NCI-H82 (cell line): Measurements from ENCODE around the gene SLC17A9.
A peak's percentile ranks its signal among the peaks of the same experiment; 100 is the strongest.

ENCODE experiments used
- DNase-seq: peaks from one replicate; lab custom pipeline; 2025; lab: John Stamatoyannopoulos, UW

Gene SLC17A9

GRCh38 chr20:62968378-62969178, 16.1 kb downstream of the SLC17A9 start:
- DNase-seq: no peak

GRCh38 chr20:62969179-62969760, 16.8 kb downstream of the SLC17A9 start:
- DNase-seq: no peak

DNA sequence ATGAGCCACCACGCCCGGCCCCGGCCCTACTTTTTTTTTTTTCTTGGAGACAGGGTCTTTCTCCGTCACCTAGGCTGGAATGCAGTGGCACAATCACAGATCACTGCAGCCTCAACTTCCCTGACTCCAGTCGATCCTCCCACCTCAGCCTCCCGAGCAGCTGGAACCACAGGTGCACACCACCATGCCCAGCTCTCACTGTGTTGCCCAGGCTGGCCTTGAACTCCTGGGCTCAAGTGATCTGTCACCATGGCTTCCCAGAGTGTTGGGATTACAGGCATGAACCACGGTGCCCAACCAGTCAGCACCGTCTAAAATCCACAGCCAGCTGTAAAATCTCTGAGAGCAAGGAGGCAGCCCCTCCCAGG, 17.4 kb downstream of the SLC17A9 start:
- no peak for DNase-seq

DNA sequence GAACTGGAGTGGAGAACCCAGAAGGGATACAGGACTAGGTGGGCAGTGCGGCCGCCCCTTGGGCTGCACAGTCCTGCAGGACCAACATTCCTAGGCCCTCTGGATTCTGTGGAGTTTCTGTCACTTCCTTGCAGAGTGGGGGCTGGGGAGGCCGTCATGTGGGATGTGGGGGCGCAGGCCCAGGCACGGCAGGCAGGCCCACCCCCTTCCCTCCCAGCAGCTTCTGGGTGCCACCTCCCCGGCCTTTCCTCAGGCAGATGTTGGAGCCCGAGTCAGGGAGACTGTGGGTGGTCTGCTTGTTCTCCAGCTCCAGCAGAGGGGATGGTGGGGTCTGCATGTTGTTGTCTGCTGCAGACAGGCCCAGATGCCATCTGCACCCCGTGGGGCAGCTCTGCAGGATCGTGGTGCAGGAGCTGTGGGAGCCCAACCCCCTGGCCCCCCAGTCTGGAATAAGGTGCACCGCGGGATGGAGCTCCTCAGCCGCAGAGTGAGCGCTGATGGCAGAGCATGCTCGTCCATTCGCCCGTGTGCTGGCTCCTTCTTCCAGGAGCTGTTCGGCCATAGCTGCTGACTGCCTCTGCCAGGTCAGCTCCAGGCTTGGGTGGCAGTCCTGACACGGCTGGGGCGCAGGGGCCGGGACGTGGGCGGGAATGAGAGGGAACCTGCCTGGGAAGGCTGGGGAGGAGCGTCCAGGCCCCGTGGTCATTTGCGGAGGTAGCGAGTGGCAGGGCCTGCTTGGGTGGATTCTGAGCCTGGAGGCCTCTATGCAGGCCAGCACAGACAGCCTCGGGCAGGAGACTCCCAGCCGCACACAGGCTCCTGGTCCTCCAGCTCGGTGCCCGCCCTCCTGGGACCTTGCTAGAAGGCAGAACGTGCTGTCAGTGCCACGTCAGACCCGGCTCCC, 18.1 kb downstream of the SLC17A9 start:
- DNase-seq: no peak

DNA sequence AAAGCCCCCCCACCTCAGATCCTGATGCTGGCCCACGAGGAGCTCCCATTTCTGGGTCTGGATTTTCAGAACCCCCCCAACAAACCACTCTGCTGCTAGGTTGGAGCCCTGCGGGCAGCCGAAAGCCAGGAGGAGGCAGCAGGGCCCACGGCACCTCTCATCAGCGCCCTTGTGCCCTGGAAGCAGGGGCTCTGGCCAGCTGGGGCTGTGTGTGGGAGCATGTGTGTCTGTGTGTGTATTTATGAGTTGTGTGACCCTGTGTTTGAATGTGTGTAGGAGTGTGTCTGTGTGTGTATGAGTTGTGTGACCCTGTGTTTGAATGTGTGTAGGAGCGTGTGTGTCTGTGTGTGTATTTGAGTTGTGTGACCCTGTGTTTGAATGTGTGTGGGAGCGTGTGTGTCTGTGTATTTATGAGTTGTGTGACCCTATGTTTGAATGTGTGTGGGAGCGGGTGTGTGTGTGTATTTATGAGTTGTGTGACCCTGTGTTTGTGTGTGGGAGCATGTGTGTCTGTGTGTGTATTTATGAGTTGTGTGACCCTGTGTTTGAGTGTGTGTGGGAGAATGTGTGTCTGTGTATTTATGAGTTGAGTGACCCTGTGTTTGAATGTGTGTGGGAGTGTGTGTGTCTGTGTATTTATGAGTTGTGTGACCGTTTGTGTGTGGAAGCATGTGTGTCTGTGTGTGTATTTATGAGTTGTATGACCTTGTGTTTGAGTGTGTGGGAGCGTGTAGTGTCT, 18.9 kb downstream of the SLC17A9 start:
- DNase-seq: no peak

DNA sequence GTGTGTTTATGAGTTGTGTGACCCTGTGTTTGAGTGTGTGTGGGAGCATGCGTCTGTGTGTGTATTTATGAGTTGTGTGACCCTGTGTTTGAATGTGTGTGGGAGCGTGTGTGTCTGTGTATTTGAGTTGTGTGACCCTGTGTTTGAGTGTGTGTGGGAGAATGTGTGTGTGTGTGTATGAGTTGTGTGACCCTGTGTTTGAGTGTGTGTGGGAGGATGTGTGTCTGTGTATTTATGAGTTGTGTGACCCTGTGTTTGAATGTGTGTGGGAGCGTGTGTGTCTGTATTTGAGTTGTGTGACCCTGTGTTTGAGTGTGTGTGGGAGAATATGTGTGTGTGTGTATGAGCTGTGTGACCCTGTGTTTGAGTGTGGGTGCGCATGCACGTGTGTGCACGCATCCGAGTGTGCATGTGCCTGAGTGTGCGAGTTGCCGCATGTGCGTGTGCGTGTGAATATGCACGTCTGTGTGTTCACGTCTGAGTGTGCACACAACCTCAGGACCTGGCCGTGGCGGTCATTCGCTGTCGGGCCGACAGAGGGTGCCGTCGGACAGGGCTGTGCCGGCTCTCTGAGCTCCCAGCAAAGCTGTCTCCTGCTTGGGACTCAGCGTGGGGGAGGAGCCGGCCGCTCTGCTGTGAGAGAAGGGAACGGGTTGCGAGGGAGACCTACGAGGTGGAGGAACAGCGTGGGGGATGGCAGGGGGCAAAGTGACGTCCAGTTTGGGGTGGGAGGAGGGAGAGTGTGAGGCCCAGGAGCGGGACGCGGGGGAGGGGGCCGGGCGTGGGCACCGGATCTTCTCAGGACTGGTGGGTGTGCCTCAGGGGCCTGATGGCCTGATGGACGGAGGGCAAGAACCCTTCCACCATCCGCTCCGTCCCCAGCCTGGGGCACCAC, 19.7 kb downstream of the SLC17A9 start:
- DNase-seq: peak; percentile 89

DNA sequence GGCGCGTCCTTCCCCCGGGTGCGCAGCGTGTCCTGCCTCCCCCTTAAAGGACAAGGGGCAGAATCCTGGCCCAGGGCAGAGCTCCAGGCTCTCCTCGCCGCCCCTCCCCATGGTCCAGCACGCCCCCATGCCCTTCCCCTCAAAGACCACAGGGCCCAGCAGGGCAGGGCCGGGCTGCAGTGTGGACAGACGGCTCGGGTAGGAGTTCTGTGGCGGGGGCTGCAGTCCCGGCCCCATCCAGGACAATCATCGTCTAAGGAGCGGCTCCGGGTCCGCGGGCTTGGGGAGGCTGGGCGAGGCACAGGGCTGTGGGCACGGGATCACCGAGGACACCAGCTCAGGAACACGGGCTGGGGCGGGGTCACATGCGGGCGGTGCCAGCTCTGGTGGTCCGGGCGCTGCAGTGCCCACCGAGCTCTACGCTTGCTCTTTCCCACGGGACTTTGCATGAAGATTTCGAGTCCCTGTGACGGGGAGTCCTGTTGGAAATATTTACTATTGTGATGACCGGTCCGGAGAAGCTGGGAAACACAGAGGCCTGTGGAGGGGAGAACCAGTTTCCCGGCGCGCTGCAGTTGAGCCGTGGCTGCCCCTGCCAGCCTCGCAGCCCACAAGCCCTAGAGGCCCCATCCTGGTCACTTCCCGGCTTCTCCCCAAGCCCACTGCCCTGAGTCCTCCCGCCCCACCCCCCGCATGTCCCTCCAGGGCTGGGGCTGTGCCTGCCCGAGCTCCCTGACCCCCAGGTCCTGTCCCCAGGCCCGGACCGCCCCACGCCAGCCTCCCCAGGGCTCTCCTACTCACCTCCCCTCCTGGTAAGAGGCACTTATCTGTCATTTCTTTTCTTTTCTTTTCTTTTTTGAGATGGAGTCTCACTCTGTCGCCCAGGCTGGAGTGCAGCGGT, 20.6 kb downstream of the SLC17A9 start:
- no peak for DNase-seq

DNA sequence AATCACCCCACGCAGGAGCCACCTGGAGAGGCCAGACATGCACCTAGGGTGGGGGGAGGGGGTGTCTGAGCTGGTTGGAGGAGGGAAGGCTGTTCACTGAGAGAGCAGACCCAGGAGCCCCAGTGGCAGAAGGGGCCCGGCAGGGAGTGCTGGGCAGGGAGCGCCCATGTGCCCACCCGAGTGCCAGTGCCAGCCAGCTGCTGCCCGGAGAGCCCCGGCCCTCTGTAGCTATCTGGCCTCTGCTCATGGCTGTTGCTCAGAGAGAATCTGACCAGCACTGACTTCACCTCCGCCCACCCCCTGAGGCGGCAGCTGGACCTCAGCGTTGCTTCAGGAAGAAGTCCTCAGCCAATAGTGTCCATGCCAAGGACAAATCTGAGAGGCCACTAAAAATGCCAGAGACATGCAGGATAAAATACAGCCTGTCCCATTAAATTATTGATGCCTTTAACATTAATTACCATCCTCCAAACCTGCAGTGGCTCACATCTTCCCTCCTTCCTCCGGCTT, 22.8 kb downstream of the SLC17A9 start:
- no peak for DNase-seq

DNA sequence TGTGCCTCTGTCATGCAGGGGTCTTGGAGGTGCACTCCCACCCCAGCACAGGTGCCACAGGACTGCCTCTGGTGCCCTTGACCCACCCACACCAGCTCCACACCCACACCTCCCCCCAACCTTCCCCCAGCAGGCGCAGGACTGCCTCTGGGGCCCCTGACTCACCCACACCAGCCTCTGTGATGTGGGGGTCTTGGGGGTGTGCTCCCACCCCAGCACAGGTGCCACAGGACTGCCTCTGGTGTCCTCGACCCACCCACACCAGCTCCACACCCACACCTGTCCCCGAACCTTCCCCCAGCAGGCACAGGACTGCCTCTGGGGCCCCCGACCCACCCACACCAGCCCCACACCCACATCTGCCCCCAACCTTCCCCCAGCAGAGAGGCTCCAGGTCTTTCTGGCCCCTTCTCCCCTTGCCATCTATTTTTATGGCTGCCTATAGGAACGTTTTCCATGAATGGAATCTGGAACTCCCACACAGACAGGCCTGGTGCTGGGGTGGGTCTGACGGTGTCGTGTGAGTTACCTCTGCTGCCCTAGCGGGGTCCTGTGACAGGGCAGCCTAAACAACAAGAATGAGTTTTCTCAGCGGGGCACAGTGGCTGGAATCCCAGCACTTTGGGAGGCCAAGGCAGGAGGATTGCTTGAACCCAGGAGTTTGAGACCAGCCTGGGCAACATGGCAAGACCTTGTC, 23.5 kb downstream of the SLC17A9 start:
- DNase-seq: no peak

DNA sequence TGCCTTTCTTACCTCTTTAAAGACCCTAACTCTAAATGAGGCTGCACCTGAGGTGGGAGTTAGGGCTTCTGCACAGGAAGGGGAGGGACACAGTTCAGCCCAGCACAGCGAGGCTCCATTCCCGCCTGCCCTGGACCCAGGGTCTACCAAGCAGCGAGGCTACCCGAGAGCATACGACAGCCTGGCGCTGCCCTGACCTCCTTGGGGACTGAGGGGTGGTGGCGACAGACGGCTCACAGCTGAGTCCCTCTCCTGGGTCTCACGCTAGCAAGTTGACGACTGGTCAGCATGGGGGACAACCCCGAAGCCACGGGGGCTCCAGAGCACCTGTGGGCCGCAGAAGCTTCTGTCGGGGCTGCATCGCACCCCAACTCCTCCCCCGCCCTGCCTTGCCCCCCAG, 24.4 kb downstream of the SLC17A9 start:
- DNase-seq: no peak

DNA sequence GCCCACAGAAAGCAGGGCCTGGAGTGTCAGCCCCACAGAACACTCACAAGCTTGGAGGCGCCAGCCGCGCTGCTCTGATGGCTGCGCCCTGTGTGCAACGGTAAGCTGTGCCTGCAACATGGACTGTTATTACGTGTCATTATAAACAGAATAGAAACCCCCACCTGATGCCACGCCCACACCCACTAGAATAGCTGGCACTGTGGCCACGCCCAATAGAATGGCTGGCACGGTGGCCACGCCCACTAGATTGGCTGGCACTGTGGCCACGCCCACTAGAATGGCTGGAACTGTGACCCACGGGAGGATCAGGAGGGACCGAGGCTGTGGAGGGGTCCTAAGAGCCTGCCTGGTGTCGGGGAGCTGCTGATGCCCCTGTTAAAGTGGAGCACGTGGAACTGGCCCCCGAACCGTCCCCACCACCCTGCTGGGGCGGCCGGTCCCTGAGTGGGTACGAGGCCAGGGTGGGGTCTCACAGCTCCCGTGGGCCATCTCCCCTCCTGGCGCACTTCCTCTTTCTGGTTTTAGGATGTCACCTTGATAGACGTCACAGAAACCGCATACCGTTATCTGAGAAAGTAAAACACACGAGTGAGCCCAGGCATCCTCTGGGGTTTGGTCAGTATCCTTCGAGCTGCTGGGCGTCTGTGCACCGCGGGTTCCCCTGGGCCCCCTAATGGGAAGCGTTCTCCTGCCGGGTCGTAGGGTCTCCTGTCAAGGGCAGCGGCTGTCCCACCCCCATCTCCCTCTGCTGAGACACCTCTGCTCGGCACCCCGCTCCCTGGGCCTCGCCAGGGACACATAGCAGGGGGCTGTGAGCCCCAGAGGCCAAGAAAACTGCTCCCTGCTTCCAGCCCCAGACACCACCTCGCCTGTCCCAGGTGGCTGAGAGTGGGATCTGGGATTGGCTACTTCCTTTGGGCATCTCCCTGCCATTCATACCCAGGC, 25.4 kb downstream of the SLC17A9 start:
- no peak for DNase-seq

- no peak for DNase-seq
These were observed 26.0 kb downstream of the SLC17A9 start for GRCh38 chr20:62978561-62978943.

GRCh38 chr20:62979310-62979709, 26.8 kb downstream of the SLC17A9 start:
- DNase-seq: no peak

DNA sequence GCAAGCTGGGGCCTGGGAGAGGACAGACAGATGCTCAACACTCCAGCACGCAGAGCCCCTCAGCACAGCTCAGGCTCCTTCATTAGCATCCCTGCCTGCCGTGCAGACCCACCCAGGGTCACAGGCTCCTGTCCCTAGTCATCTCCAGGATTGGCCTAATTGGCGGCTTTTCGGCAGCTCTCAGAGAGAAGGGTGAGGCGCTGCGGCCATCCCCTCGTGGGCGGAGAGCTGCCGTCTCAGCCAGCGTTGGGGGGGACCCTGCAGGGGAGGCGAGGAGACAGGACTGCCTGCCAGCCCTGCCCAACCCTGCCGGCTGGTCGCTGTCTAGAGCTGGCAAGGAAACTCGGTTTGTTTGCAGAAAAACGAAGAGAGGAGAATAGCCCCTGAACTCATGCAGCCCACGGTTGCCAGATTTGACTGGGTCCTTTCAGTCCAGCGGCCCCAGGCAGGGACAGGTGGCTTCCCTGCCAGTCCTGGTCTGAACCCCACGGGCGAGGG, 27.4 kb downstream of the SLC17A9 start:
- DNase-seq: no peak

DNA sequence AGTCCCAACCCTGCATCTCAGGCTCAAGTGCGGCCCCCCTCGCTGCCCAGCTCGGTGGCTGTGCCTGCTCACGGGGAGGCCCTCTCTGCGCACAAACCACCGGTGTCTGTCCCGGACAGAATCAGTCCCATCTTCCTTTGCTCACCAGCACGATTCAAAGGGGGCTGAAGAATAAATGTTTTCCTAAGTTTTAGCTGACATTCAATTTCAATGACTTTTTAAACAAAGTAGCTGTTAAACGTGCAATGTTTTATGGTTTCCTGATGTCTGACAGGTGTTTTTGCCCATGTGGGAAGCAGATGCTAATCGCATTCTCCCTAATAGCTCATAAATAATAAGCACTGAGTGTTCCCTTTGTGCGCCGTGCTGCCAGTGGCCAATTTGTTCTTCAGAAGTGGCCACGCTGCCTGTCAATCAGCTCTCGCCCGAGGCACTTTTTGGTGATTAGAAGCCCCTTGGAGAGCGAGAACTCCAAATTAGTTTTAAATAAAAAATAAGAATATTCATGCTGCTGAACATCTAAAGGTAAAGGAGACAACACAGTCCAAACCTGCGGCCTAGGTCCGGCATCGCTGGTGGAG, 28.0 kb downstream of the SLC17A9 start:
- DNase-seq: peak; percentile 32

- peak; percentile 36 for DNase-seq
These were observed 28.5 kb downstream of the SLC17A9 start for GRCh38 chr20:62980970-62981369.
